HG03025 (cell line): ENCODE measurements around the gene NF2.
"Not testable (repeated sequence)": the region's sequence is repeated elsewhere in the genome, so short reads cannot be mapped to it uniquely, and the experiment has no call there.

Source experiments
- ATAC-seq: cut with Tn5 transposase; IDR thresholded peaks from one replicate; pipeline ENCODE4 v1.9.1; 2021; ENCODE audit warnings: mild to moderate bottlenecking, moderate library complexity; ENCODE audit not compliant: unreplicated experiment, low FRiP score

NF2 gene

GRCh38 chr22:29594447-29594846, 9.0 kb upstream of the NF2 start:
- ATAC-seq = not testable (repeated sequence)

- ATAC-seq = no peak
Observed at GRCh38 chr22:29596408-29596807, 7.0 kb upstream of the NF2 start.

- not testable (repeated sequence) for ATAC-seq
Observed at GRCh38 chr22:29597871-29598683, 5.4 kb upstream of the NF2 start.

- no peak for ATAC-seq
Observed at GRCh38 chr22:29598684-29599020, 4.8 kb upstream of the NF2 start.

- no peak for ATAC-seq
Observed at GRCh38 chr22:29604076-29604360, 585 bp downstream of the NF2 start.

GRCh38 chr22:29605527-29605850, 2.1 kb downstream of the NF2 start:
- ATAC-seq = no peak

GRCh38 chr22:29606320-29606719, 2.9 kb downstream of the NF2 start:
- no peak for ATAC-seq

- ATAC-seq = no peak
Observed at GRCh38 chr22:29607426-29607825, 4.0 kb downstream of the NF2 start.

GRCh38 chr22:29609139-29609538, 5.7 kb downstream of the NF2 start:
- ATAC-seq = no peak

GRCh38 chr22:29610780-29611179, 7.3 kb downstream of the NF2 start:
- no peak for ATAC-seq

- no peak for ATAC-seq
Observed at GRCh38 chr22:29615705-29616327, 12.4 kb downstream of the NF2 start.

GRCh38 chr22:29617922-29618629, 14.6 kb downstream of the NF2 start:
- ATAC-seq = no peak

GRCh38 chr22:29621761-29622526, 18.5 kb downstream of the NF2 start:
- ATAC-seq = no peak

GRCh38 chr22:29623059-29623458, 19.6 kb downstream of the NF2 start:
- no peak for ATAC-seq

- ATAC-seq = no peak
Observed at GRCh38 chr22:29623553-29624169, 20.2 kb downstream of the NF2 start.

GRCh38 chr22:29625090-29625825, 21.8 kb downstream of the NF2 start:
- no peak for ATAC-seq

GRCh38 chr22:29626497-29627195, 23.2 kb downstream of the NF2 start:
- no peak for ATAC-seq

- ATAC-seq = no peak
Observed at GRCh38 chr22:29627196-29627535, 23.7 kb downstream of the NF2 start.

- no peak for ATAC-seq
Observed at GRCh38 chr22:29628996-29629902, 25.8 kb downstream of the NF2 start.
